GM23338 (cell line): ENCODE measurements around the gene DAPL1.

ENCODE experiments used
- CREB1 ChIP-seq: fragments of 250-450 bp; sonication (Bioruptor Pico); IDR thresholded peaks from 2 replicates; pipeline ENCODE4 v1.5.0; 2020; ENCODE audit warnings: low read depth, mild to moderate bottlenecking, moderate library complexity
- ETS1 ChIP-seq: IDR thresholded peaks from 2 replicates; pipeline ENCODE4 v1.6.1; 2016; ENCODE audit warnings: antibody characterized with exemption
- EZH2 ChIP-seq: fragments of 200-600 bp; sonication (generic); IDR thresholded peaks from one replicate; pipeline ENCODE4 v1.8.0; 2017; ENCODE audit warnings: antibody characterized with exemption, mild to moderate bottlenecking, low read depth; ENCODE audit not compliant: unreplicated experiment
- EZH2phosphoT487 ChIP-seq: fragments of 200-600 bp; sonication (generic); IDR thresholded peaks from one replicate; pipeline ENCODE4 v1.8.1; 2018; ENCODE audit warnings: antibody characterized with exemption; ENCODE audit not compliant: unreplicated experiment
- JUNB ChIP-seq: IDR thresholded peaks from one replicate; pipeline ENCODE4 v1.6.1; 2016; ENCODE audit warnings: antibody characterized with exemption; ENCODE audit not compliant: unreplicated experiment
- POLR2AphosphoS5 ChIP-seq: IDR thresholded peaks from 2 replicates; pipeline ENCODE4 v1.6.1; 2016; ENCODE audit warnings: antibody characterized with exemption, low read depth
- ZNF114 ChIP-seq: fragments of 250-450 bp; sonication (Bioruptor Pico); IDR thresholded peaks from 2 replicates; pipeline ENCODE4 v1.5.0; 2020; ENCODE audit warnings: mild to moderate bottlenecking, moderate library complexity
- ZNF331 ChIP-seq: fragments of 250-450 bp; sonication (Bioruptor Pico); IDR thresholded peaks from 2 replicates; pipeline ENCODE4 v1.5.0; 2020; ENCODE audit warnings: low read depth, mild to moderate bottlenecking, moderate library complexity
- ZNF462 ChIP-seq: fragments of 250-450 bp; sonication (Bioruptor Pico); IDR thresholded peaks from 2 replicates; pipeline ENCODE4 v1.5.0; 2020; ENCODE audit warnings: mild to moderate bottlenecking, moderate library complexity
- TF ChIP-seq, protein P1 (sequence below), 2 experiments: fragments of 200-600 bp in 1 of 2; sonication (generic) in 1 of 2; conservative IDR thresholded peaks; 2 replicates each; pipeline versions ENCODE4 v1.5.1 to v1.6.1; 2016 to 2017; ENCODE audit warnings: antibody characterized with exemption in 2 of 2, low read depth in 2 of 2, mild to moderate bottlenecking in 2 of 2, moderate library complexity in 1 of 2
- TF ChIP-seq, protein P2 (sequence below): IDR thresholded peaks from one replicate; pipeline ENCODE4 v1.6.1; 2018; ENCODE audit warnings: antibody characterized with exemption; ENCODE audit not compliant: unreplicated experiment

DNA sequence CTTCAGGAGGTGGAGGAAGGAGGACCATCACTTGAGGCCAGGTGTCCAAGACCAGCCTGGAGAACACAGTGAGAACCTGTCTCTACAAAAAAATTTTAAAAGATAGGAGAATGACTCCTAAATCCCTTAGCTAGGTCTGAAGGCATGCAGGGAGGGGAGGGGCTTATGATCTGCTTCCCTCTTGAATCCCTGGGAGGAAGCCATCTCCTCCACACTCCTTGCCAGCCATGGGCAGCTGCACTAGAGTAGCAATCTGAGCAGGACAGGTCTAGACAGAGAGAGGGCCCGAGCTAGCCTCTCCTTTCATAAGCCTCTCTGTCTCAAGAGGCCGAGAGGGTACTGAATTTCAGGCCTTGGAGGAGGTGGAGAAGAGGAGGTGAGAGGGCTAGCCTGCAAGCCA lies 42.5 kb downstream of the DAPL1 start:
- TF ChIP-seq, protein P1, sequence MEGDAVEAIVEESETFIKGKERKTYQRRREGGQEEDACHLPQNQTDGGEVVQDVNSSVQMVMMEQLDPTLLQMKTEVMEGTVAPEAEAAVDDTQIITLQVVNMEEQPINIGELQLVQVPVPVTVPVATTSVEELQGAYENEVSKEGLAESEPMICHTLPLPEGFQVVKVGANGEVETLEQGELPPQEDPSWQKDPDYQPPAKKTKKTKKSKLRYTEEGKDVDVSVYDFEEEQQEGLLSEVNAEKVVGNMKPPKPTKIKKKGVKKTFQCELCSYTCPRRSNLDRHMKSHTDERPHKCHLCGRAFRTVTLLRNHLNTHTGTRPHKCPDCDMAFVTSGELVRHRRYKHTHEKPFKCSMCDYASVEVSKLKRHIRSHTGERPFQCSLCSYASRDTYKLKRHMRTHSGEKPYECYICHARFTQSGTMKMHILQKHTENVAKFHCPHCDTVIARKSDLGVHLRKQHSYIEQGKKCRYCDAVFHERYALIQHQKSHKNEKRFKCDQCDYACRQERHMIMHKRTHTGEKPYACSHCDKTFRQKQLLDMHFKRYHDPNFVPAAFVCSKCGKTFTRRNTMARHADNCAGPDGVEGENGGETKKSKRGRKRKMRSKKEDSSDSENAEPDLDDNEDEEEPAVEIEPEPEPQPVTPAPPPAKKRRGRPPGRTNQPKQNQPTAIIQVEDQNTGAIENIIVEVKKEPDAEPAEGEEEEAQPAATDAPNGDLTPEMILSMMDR (conservative IDR thresholded peaks at IDR 0.05; ENCODE audit: low read depth in 2 of 2), result no peak
- no peak for TF ChIP-seq POLR2AphosphoS5
- no peak for TF ChIP-seq EZH2
- TF ChIP-seq ZNF462 (CRISPR knock-in tag), result no peak
- no peak for TF ChIP-seq ZNF114 (CRISPR knock-in tag)
- TF ChIP-seq EZH2phosphoT487, result no peak
- TF ChIP-seq, protein P2, sequence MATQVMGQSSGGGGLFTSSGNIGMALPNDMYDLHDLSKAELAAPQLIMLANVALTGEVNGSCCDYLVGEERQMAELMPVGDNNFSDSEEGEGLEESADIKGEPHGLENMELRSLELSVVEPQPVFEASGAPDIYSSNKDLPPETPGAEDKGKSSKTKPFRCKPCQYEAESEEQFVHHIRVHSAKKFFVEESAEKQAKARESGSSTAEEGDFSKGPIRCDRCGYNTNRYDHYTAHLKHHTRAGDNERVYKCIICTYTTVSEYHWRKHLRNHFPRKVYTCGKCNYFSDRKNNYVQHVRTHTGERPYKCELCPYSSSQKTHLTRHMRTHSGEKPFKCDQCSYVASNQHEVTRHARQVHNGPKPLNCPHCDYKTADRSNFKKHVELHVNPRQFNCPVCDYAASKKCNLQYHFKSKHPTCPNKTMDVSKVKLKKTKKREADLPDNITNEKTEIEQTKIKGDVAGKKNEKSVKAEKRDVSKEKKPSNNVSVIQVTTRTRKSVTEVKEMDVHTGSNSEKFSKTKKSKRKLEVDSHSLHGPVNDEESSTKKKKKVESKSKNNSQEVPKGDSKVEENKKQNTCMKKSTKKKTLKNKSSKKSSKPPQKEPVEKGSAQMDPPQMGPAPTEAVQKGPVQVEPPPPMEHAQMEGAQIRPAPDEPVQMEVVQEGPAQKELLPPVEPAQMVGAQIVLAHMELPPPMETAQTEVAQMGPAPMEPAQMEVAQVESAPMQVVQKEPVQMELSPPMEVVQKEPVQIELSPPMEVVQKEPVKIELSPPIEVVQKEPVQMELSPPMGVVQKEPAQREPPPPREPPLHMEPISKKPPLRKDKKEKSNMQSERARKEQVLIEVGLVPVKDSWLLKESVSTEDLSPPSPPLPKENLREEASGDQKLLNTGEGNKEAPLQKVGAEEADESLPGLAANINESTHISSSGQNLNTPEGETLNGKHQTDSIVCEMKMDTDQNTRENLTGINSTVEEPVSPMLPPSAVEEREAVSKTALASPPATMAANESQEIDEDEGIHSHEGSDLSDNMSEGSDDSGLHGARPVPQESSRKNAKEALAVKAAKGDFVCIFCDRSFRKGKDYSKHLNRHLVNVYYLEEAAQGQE, result no peak
- TF ChIP-seq CREB1 (CRISPR knock-in tag), result no peak
- TF ChIP-seq JUNB, result no peak
- no peak for TF ChIP-seq ZNF331 (CRISPR knock-in tag)
- TF ChIP-seq ETS1, result no peak
